GM11168 (cell line): ENCODE measurements around the gene FOXD2.

Experiments
- in situ Hi-C: fragments of 300-500 bp; cut with MboI; formaldehyde crosslinking; loops from one replicate; pipeline ENCODE4 v1.12.0; 2022; ENCODE audit warnings: low sequenced_read_pairs; ENCODE audit not compliant: unreplicated experiment

Gene FOXD2

GRCh38 chr1:47415728-47416318 is 22.0 kb upstream of the FOXD2 start, which contains the start of gene FOXE3:
Gene FOXE3, plus strand, starts transcription at chr1:47416285. Its CDS starts 31 bp downstream, at chr1:47416316.
- in situ Hi-C loops = loop anchor here (25.0 kb wide), 1 partner anchor 229 kb away; the partner anchor contains the start of gene PDZK1IP1

GRCh38 chr1:47416319-47417169 is 21.3 kb upstream of the FOXD2 start:
- in situ Hi-C loops = loop anchor here (25.0 kb wide), 1 partner anchor 229 kb away; the partner anchor contains the start of gene PDZK1IP1

- in situ Hi-C loops = loop anchor here (25.0 kb wide), 1 partner anchor 230 kb away; the partner anchor contains the start of gene PDZK1IP1
Measured at GRCh38 chr1:47417170-47418044, 20.4 kb upstream of the FOXD2 start.

- in situ Hi-C loops = loop anchor here (25.0 kb wide), 1 partner anchor 231 kb away; the partner anchor contains the start of gene PDZK1IP1
Measured at GRCh38 chr1:47418122-47418521, 19.7 kb upstream of the FOXD2 start.

- in situ Hi-C loops = loop anchor here (25.0 kb wide), 1 partner anchor 232 kb away; the partner anchor contains the start of gene PDZK1IP1
Measured at GRCh38 chr1:47418681-47419325, 19.0 kb upstream of the FOXD2 start.

- in situ Hi-C loops = loop anchor here (25.0 kb wide), 1 partner anchor 233 kb away; the partner anchor contains the start of gene PDZK1IP1
Measured at GRCh38 chr1:47420547-47420946, 17.3 kb upstream of the FOXD2 start.

GRCh38 chr1:47423872-47424271 is 14.0 kb upstream of the FOXD2 start:
- in situ Hi-C loops = loop anchor here (25.0 kb wide), 1 partner anchor 237 kb away; the partner anchor contains the start of gene PDZK1IP1

- in situ Hi-C loops = loop anchor here (25.0 kb wide), 1 partner anchor 237 kb away; the partner anchor contains the start of gene PDZK1IP1
Measured at GRCh38 chr1:47424336-47424982, 13.4 kb upstream of the FOXD2 start.

GRCh38 chr1:47431534-47431933 is 6.3 kb upstream of the FOXD2 start:
- in situ Hi-C loops = no loop called here

GRCh38 chr1:47432071-47433036 is 5.5 kb upstream of the FOXD2 start:
- in situ Hi-C loops = no loop called here

GRCh38 chr1:47433037-47433421 is 4.8 kb upstream of the FOXD2 start:
- in situ Hi-C loops = no loop called here

GRCh38 chr1:47433477-47434050 is 4.3 kb upstream of the FOXD2 start:
- in situ Hi-C loops = no loop called here

- in situ Hi-C loops = no loop called here
Measured at GRCh38 chr1:47434051-47434842, 3.6 kb upstream of the FOXD2 start.

- in situ Hi-C loops = no loop called here
Measured at GRCh38 chr1:47435506-47436303, 2.1 kb upstream of the FOXD2 start.

GRCh38 chr1:47436304-47436978 is 1.4 kb upstream of the FOXD2 start:
- in situ Hi-C loops = no loop called here
